Transverse colon (tissue), 4 donors: ENCODE results near the gene CASQ1. TPM values are rescaled to one million over a fixed set of nuclear protein-coding genes. Genes with fewer than 3 reads are reported as not detected.

Experiments
- DNase-seq: peaks from one replicate; pipeline ENCODE4 v3.0.0-alpha.2; 2019
- H3K27ac ChIP-seq, 4 donors: fragments of 200-600 bp; sonication (generic); 2 replicates each; pipeline ENCODE4 v1.5.1; 2016 to 2018; ENCODE audit warnings: inconsistent platforms in 4 of 4
- H3K27me3 ChIP-seq: fragments of 200-600 bp; sonication (generic); 2 replicates; pipeline ENCODE4 v1.5.1; 2017; ENCODE audit warnings: inconsistent platforms
- H3K36me3 ChIP-seq, 4 donors: fragments of 200-600 bp; sonication (generic); 2 replicates each; pipeline ENCODE4 v1.5.1; 2017 to 2019; ENCODE audit warnings: inconsistent platforms in 4 of 4
- H3K4me1 ChIP-seq, 4 donors: fragments of 200-600 bp; sonication (generic); 2 replicates each; pipeline ENCODE4 v1.5.1; 2017 to 2020; ENCODE audit warnings: inconsistent platforms in 4 of 4
- H3K4me3 ChIP-seq, 4 donors: fragments of 200-600 bp; sonication (generic); 1 replicate in 1 of 4; 2 replicates in 3 of 4; pipeline versions ENCODE4 v1.5.1 to v1.6.1; 2017 to 2019; ENCODE audit warnings: inconsistent platforms in 4 of 4
- H3K9me3 ChIP-seq, 2 donors: fragments of 200-600 bp; sonication (generic); 2 replicates each; pipeline ENCODE4 v1.5.1; 2017 to 2019; ENCODE audit warnings: inconsistent platforms in 2 of 2
- CTCF ChIP-seq, 5 experiments: fragments of 200-600 bp in 3 of 5; fragments of 450-650 bp in 2 of 5; sonication (generic) in 3 of 5; IDR thresholded peaks; 1 replicate in 2 of 5; 2 replicates in 3 of 5; pipeline ENCODE4 v1.5.1; 2016 to 2017; ENCODE audit warnings: antibody characterized with exemption in 5 of 5, inconsistent platforms in 3 of 5, mild to moderate bottlenecking in 2 of 5, moderate library complexity in 1 of 5
- EP300 ChIP-seq: sonication (generic); formaldehyde crosslinking; IDR thresholded peaks from one replicate; pipeline ENCODE4 v1.6.1; 2017; ENCODE audit warnings: antibody characterized with exemption, low read depth
- POLR2A ChIP-seq: fragments of 450-650 bp; IDR thresholded peaks from one replicate; pipeline ENCODE4 v1.6.1; 2016; ENCODE audit warnings: antibody characterized with exemption, mild to moderate bottlenecking, moderate library complexity
- POLR2AphosphoS5 ChIP-seq, 3 donors: sonication (generic); formaldehyde crosslinking; IDR thresholded peaks; one replicate each; pipeline ENCODE4 v1.6.1; 2016; ENCODE audit warnings: antibody characterized with exemption in 3 of 3
- WGBS, 2 donors: methylation state at CpG; one replicate each; pipeline ENCODE4 v1.1.5; 2018; ENCODE audit warnings: low coverage in 1 of 2; 5-methylcytosine and 5-hydroxymethylcytosine counted together
- in situ Hi-C, 4 donors: fragments of 200-750 bp; cut with MboI; loops; one replicate each; pipeline versions ENCODE4 v1.15.0 to v1.15.1; 2017; ENCODE audit warnings: low sequenced_read_pairs in 3 of 4, low pct_ligation_motif_present in 1 of 4, low pct_unique_long_range_greater_than_20kb in 1 of 4
- intact Hi-C: fragments of 100-400 bp; cut with DNase I; formaldehyde crosslinking; loops from one replicate; pipeline ENCODE4 v1.15.1; 2023; ENCODE audit warnings: low total_unique reads
- total RNA-seq, 4 donors: library from RNA; depleted of rRNA; stranded (reverse); fragments of >200 nt; gene quantifications; one replicate each; pipeline ENCODE4 v1.1.0, GENCODE V29; 2016

Gene CASQ1
- total RNA-seq, 4 donors from 2014 or later, result 0.55 to 0.95 TPM; not detected in 2

- 88 to 100% methylated on average over 1 to 3 of the region's 3 CpGs for WGBS, 2 donors
- H3K4me1 ChIP-seq, result peaks cover 0 to 4% (median 0%) of the 10 kb centered on the region in 4 donors
- no peak overlapping the region for H3K27ac ChIP-seq
- no peaks in the 10 kb centered on the region for H3K9me3 ChIP-seq
- no peaks in the 10 kb centered on the region for H3K36me3 ChIP-seq
- in situ Hi-C loops, result no loop called here
- no peak overlapping the region for H3K4me3 ChIP-seq
- no peak for DNase-seq
- TF ChIP-seq POLR2A (no peak), POLR2AphosphoS5 (IDR thresholded peaks at IDR 0.05) (no peak), CTCF (IDR thresholded peaks at IDR 0.05) (no peak), EP300 (no peak)
- H3K27me3 ChIP-seq, result no peaks in the 10 kb centered on the region
- intact Hi-C loops, result no loop called here
Measured at GRCh38 chr1:160148121-160148520, 42.3 kb upstream of the CASQ1 start.

GRCh38 chr1:160149233-160149632 lies 41.1 kb upstream of the CASQ1 start:
- TF ChIP-seq POLR2A, result no peak
- TF ChIP-seq EP300, result no peak
- TF ChIP-seq CTCF (IDR thresholded peaks at IDR 0.05), result no peak
- TF ChIP-seq POLR2AphosphoS5 (IDR thresholded peaks at IDR 0.05), result no peak
- Histone ChIP-seq H3K4me1 (peaks cover 0 to 4% (median 0%) of the 10 kb centered on the region in 4 donors), H3K4me3 (no peak overlapping the region), H3K36me3 (no peaks in the 10 kb centered on the region), H3K9me3 (no peaks in the 10 kb centered on the region), H3K27me3 (no peaks in the 10 kb centered on the region), H3K27ac (no peak overlapping the region)
- no peak for DNase-seq
- intact Hi-C loops (no loop called here), in situ Hi-C loops (no loop called here)

GRCh38 chr1:160149716-160150115 lies 40.7 kb upstream of the CASQ1 start:
- intact Hi-C loops, result no loop called here

GRCh38 chr1:160151303-160151702 lies 39.1 kb upstream of the CASQ1 start, which contains the start of gene ATP1A4:
Gene ATP1A4 (plus strand): TSS chr1:160151603. CDS start chr1:160152041, 438 bp downstream.
- in situ Hi-C loops (no loop called here), intact Hi-C loops (no loop called here)
- DNase-seq, result no peak
- Histone ChIP-seq H3K27ac (no peak within 1 kb of the TSS), H3K36me3 (no peaks in the 10 kb centered on the region), H3K27me3 (no peaks in the 10 kb centered on the region), H3K9me3 (no peaks in the 10 kb centered on the region), H3K4me3 (no peak within 1 kb of the TSS), H3K4me1 (peaks cover 0 to 4% (median 0%) of the 10 kb centered on the region in 4 donors)
- TF ChIP-seq POLR2A (no peak), CTCF (IDR thresholded peaks at IDR 0.05) (no peak), POLR2AphosphoS5 (IDR thresholded peaks at IDR 0.05) (no peak), EP300 (no peak)
- 89% methylated on average over 6 of the region's 6 CpGs; no CpG with 5 or more reads in 1 of the 2 donors for WGBS, 2 donors

More at GRCh38 chr1:160149716-160150115, 40.7 kb upstream of the CASQ1 start:
- H3K27ac ChIP-seq, result no peak overlapping the region
- in situ Hi-C loops, result no loop called here
- TF ChIP-seq POLR2AphosphoS5 (IDR thresholded peaks at IDR 0.05), result no peak
- TF ChIP-seq EP300, result no peak
- no peak for TF ChIP-seq CTCF (IDR thresholded peaks at IDR 0.05)
- TF ChIP-seq POLR2A, result no peak
- 85 to 88% methylated on average over 1 to 2 of the region's 2 CpGs for WGBS, 2 donors
- H3K27me3 ChIP-seq, result no peaks in the 10 kb centered on the region
- H3K9me3 ChIP-seq, result no peaks in the 10 kb centered on the region
- H3K36me3 ChIP-seq, result no peaks in the 10 kb centered on the region
- no peak overlapping the region for H3K4me3 ChIP-seq
- peaks cover 0 to 4% (median 0%) of the 10 kb centered on the region in 4 donors for H3K4me1 ChIP-seq
- no peak for DNase-seq
